HCT116 (cell line): ENCODE data around the gene GRK1. TPM values are rescaled to one million over a fixed set of nuclear protein-coding genes. Genes with fewer than 3 reads are reported as not detected.

Experiments
- ATAC-seq: fragments of 200-7000 bp; cut with Tn5 transposase; 2 replicates; pipeline ENCODE4 v1.9.1; 2020; ENCODE audit warnings: mild to moderate bottlenecking, moderate library complexity
- BruUV-seq: library from RNA; stranded (reverse); fragments of 400-500 nt; replicated peaks from 2 replicates; lab custom pipeline; 2021; lab: Mats Ljungman, UMichigan
- CTCF ChIA-PET: fragments of 300-600 bp; sonication (Branson Sonifier 250); formaldehyde crosslinking; loops from one replicate; lab custom pipeline; 2021; ENCODE audit warnings: antibody characterized with exemption; lab: Charles Lee
- POLR2A ChIA-PET: fragments of 300-600, 350-600 bp; sonication (Branson Sonifier 250); formaldehyde crosslinking; loops from one replicate; lab custom pipeline; 2021; ENCODE audit warnings: antibody characterized with exemption; lab: Charles Lee
- RAD21 ChIA-PET, 2 experiments: fragments of 300-600 bp; sonication (Branson Sonifier 250); formaldehyde crosslinking; loops; one replicate each; lab custom pipeline; 2023; ENCODE audit warnings: low total read pairs in 2 of 2; ENCODE audit not compliant: uncharacterized antibody in 2 of 2, unreplicated experiment in 2 of 2, low non-redundant PET in 1 of 2; lab: Charles Lee
- DNase-seq: peaks from one replicate; pipeline ENCODE4 v3.0.0-alpha.2; 2010; ENCODE audit warnings: low read depth, low spot score
- H2AFZ ChIP-seq: fragments of 200-600 bp; shearing (Covaris generic), sonication (generic); 2 replicates; pipeline ENCODE4 v1.6.1; 2017; ENCODE audit warnings: low read depth, mixed run types, mixed read lengths, antibody characterized with exemption, low read length; ENCODE audit not compliant: poor library complexity, severe bottlenecking
- H3K27ac ChIP-seq: 2 replicates; pipeline ENCODE4 v1.5.1; 2012; ENCODE audit warnings: low read depth, low read length
- H3K27me3 ChIP-seq: fragments of 200-600 bp; sonication (generic); 2 replicates; pipeline ENCODE4 v1.6.1; 2016; ENCODE audit warnings: mixed run types, low read length, mixed read lengths; ENCODE audit not compliant: insufficient read depth
- H3K36me3 ChIP-seq, 2 experiments: fragments of 200-500 bp in 1 of 2; fragments of 200-600 bp in 1 of 2; sonication (Bioruptor generic) in 1 of 2; sonication (generic) in 1 of 2; 2 replicates each; pipeline versions ENCODE4 v1.5.1 to v1.6.1; 2014 to 2016; ENCODE audit warnings: low read length in 2 of 2, inconsistent platforms in 1 of 2, mixed read lengths in 1 of 2, mixed run types in 1 of 2; ENCODE audit not compliant: insufficient read depth in 2 of 2, control insufficient read depth in 1 of 2
- H3K4me1 ChIP-seq, 2 experiments: fragments of 200-600 bp in 1 of 2; sonication (generic) in 1 of 2; 2 replicates each; pipeline versions ENCODE4 v1.5.1 to v1.6.1; 2012 to 2017; ENCODE audit warnings: low read length in 2 of 2, inconsistent platforms in 1 of 2, mild to moderate bottlenecking in 1 of 2, mixed read lengths in 1 of 2, mixed run types in 1 of 2, moderate library complexity in 1 of 2; ENCODE audit not compliant: insufficient read depth in 2 of 2, control insufficient read depth in 1 of 2
- H3K4me2 ChIP-seq: fragments of 200-600 bp; sonication (generic); 2 replicates; pipeline ENCODE4 v1.6.1; 2017; ENCODE audit warnings: mixed run types, low read length, mixed read lengths
- H3K4me3 ChIP-seq, 2 experiments: fragments of 200-600 bp in 1 of 2; sonication (generic) in 1 of 2; replicated peaks in 1 of 2; 2 replicates each; pipeline ENCODE4 v1.5.1; 2011 to 2016; ENCODE audit warnings: low read length in 2 of 2, control low read depth in 1 of 2, low read depth in 1 of 2, mild to moderate bottlenecking in 1 of 2, mixed read lengths in 1 of 2, mixed run types in 1 of 2
- H3K79me2 ChIP-seq: fragments of 200-600 bp; sonication (generic); 2 replicates; pipeline ENCODE4 v1.6.1; 2017; ENCODE audit warnings: mild to moderate bottlenecking, mixed run types, low read length, moderate library complexity, mixed read lengths; ENCODE audit not compliant: insufficient read depth
- H3K9ac ChIP-seq: fragments of 200-600 bp; sonication (generic); 2 replicates; pipeline ENCODE4 v1.6.1; 2016; ENCODE audit warnings: low read length, mixed read lengths
- H3K9me2 ChIP-seq: fragments of 200-600 bp; sonication (generic), shearing (Covaris generic); 2 replicates; pipeline ENCODE4 v1.6.1; 2017; ENCODE audit warnings: mixed run types, mild to moderate bottlenecking, moderate library complexity; ENCODE audit not compliant: insufficient read depth
- H3K9me3 ChIP-seq, 2 experiments: fragments of 200-500 bp in 1 of 2; fragments of 200-600 bp in 1 of 2; sonication (Bioruptor generic) in 1 of 2; sonication (generic) in 1 of 2; 2 replicates each; pipeline ENCODE4 v1.6.1; 2014 to 2017; ENCODE audit warnings: low read length in 2 of 2, mixed read lengths in 2 of 2, inconsistent platforms in 1 of 2, low read depth in 1 of 2, mild to moderate bottlenecking in 1 of 2, mixed run types in 1 of 2, moderate library complexity in 1 of 2; ENCODE audit not compliant: control insufficient read depth in 1 of 2, insufficient read depth in 1 of 2
- H4K20me1 ChIP-seq: fragments of 200-600 bp; sonication (generic), shearing (Covaris generic); 2 replicates; pipeline ENCODE4 v1.6.1; 2017; ENCODE audit warnings: mixed run types, mild to moderate bottlenecking, moderate library complexity; ENCODE audit not compliant: insufficient read depth
- FOSL1 ChIP-seq: IDR thresholded peaks from 2 replicates; pipeline ENCODE4 v1.6.1; 2012; ENCODE audit warnings: low read depth
- JUND ChIP-seq: IDR thresholded peaks from 2 replicates; pipeline ENCODE4 v1.6.1; 2012
- RAD21 ChIP-seq: IDR thresholded peaks from 2 replicates; pipeline ENCODE4 v1.6.1; 2012; ENCODE audit warnings: low read depth, mild to moderate bottlenecking
- SIN3A ChIP-seq: IDR thresholded peaks from 2 replicates; pipeline ENCODE4 v1.6.1; 2012; ENCODE audit warnings: low read depth
- TCF7L2 ChIP-seq: IDR thresholded peaks from 2 replicates; pipeline ENCODE4 v1.7.0; 2011; ENCODE audit warnings: borderline replicate concordance, inconsistent platforms; ENCODE audit not compliant: insufficient read depth, insufficient read length; ENCODE audit errors: extremely low read depth
- YY1 ChIP-seq: IDR thresholded peaks from 2 replicates; pipeline ENCODE4 v1.6.1; 2011; ENCODE audit warnings: low read length, low read depth, moderate library complexity, mild to moderate bottlenecking; ENCODE audit not compliant: insufficient replicate concordance; ENCODE audit errors: extremely low read depth
- ZNF274 ChIP-seq: fragments of 200-500 bp; sonication (Bioruptor generic); IDR thresholded peaks from 2 replicates; pipeline ENCODE4 v1.6.1; 2014; ENCODE audit warnings: mild to moderate bottlenecking, low read depth, low read length, inconsistent platforms
- intact Hi-C: fragments of 100-400 bp; cut with micrococcal nuclease; formaldehyde crosslinking; loops from 2 replicates; pipeline ENCODE4 v1.10.0; 2022
- total RNA-seq: library from RNA; stranded (reverse); gene quantifications from one replicate; pipeline ENCODE4 v1.2.1, GENCODE V29; 2021; ENCODE audit not compliant: unreplicated experiment
- TF ChIP-seq, protein P1 (sequence below), 3 experiments: fragments of 200-600 bp in 1 of 3; sonication (generic) in 1 of 3; IDR thresholded peaks in 2 of 3; conservative IDR thresholded peaks in 1 of 3; 2 replicates each; pipeline ENCODE4 v1.5.1; 2012 to 2017; ENCODE audit warnings: low read depth in 2 of 3, low read length in 2 of 3, antibody characterized with exemption in 1 of 3, borderline replicate concordance in 1 of 3, control low read depth in 1 of 3, mild to moderate bottlenecking in 1 of 3, mixed read lengths in 1 of 3, mixed run types in 1 of 3, moderate library complexity in 1 of 3; ENCODE audit not compliant: insufficient read depth in 1 of 3

GRK1 gene
- total RNA-seq, 1 experiment from 2014 or later: not detected

DNA sequence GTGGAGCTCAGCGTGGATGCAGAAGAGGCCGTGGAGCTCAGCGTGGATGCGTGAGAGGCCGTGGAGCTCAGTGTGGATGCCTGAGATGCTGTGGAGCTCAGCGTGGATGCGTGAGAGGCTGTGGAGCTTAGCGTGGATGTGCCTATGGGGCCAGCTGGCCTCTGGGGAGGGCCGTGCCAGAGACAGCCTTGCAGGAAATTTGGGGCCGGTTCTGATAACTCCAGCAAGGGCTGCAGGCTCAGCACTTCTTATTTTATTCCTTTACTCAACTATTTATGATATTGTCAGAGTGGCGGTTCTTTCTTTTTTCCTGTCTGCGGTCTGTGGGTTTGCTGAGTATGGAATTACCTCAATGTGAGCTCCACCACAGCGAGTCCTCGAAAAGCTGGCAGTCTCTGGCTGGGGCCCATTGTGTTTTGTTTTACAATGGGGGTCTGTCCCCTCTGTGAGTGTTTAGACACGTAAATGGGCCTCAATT lies 74.2 kb downstream of the GRK1 start:
- no peak overlapping the region for H3K27ac ChIP-seq
- ATAC-seq (no peak), DNase-seq (no peak)
- H3K9me2 ChIP-seq: no peaks in the 10 kb centered on the region
- no peak overlapping the region for H2AFZ ChIP-seq
- TF ChIP-seq TCF7L2 (no peak), RAD21 (no peak), SIN3A (no peak), JUND (no peak), ZNF274 (no peak), FOSL1 (no peak), YY1 (no peak)
- TF ChIP-seq, protein P1, sequence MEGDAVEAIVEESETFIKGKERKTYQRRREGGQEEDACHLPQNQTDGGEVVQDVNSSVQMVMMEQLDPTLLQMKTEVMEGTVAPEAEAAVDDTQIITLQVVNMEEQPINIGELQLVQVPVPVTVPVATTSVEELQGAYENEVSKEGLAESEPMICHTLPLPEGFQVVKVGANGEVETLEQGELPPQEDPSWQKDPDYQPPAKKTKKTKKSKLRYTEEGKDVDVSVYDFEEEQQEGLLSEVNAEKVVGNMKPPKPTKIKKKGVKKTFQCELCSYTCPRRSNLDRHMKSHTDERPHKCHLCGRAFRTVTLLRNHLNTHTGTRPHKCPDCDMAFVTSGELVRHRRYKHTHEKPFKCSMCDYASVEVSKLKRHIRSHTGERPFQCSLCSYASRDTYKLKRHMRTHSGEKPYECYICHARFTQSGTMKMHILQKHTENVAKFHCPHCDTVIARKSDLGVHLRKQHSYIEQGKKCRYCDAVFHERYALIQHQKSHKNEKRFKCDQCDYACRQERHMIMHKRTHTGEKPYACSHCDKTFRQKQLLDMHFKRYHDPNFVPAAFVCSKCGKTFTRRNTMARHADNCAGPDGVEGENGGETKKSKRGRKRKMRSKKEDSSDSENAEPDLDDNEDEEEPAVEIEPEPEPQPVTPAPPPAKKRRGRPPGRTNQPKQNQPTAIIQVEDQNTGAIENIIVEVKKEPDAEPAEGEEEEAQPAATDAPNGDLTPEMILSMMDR (IDR thresholded peaks at IDR 0.05 in 2 of 3, conservative IDR thresholded peaks at IDR 0.05 in 1 of 3; ENCODE audit: borderline replicate concordance in 1 of 3, insufficient read depth in 1 of 3, low read depth in 2 of 3, low read length in 2 of 3): no peak
- intact Hi-C loops: no loop called here
- H3K4me2 ChIP-seq: no peak overlapping the region
- H3K36me3 ChIP-seq: no peaks in the 10 kb centered on the region
- H3K4me1 ChIP-seq: peaks cover 9 to 14% of the 10 kb centered on the region in 2 experiments
- no peaks in the 10 kb centered on the region for H3K9me3 ChIP-seq
- ChIA-PET CTCF (interaction anchor here (1.0 to 1.1 kb wide), 2 partner anchors 206 to 485 kb away, joined by 3 read pairs; no protein-coding TSS in a partner anchor), RAD21 (no interaction called here), POLR2A (no interaction called here)
- no peaks in the 10 kb centered on the region for H3K27me3 ChIP-seq
- BruUV-seq: no TSS peak
- no peak overlapping the region for H3K9ac ChIP-seq
- H3K79me2 ChIP-seq: no peaks in the 10 kb centered on the region
- H3K4me3 ChIP-seq: no peak overlapping the region
- H4K20me1 ChIP-seq: no peaks in the 10 kb centered on the region
